Effector CD4-positive, alpha-beta T cell (primary cell): ENCODE measurements around the gene SMOC2.

ENCODE experiments used
- DNase-seq: peaks from one replicate; pipeline ENCODE4 v3.0.0-alpha.2; 2020

The SMOC2 gene

GRCh38 chr6:168581236-168581635, 140.3 kb downstream of the SMOC2 start:
- no peak for DNase-seq

- no peak for DNase-seq
Measured at GRCh38 chr6:168581706-168582105, 140.7 kb downstream of the SMOC2 start.

- DNase-seq: no peak
Measured at GRCh38 chr6:168582571-168582981, 141.6 kb downstream of the SMOC2 start.

- no peak for DNase-seq
Measured at GRCh38 chr6:168583126-168583525, 142.1 kb downstream of the SMOC2 start.

GRCh38 chr6:168583821-168584220, 142.8 kb downstream of the SMOC2 start:
- no peak for DNase-seq

GRCh38 chr6:168584249-168584648, 143.3 kb downstream of the SMOC2 start:
- DNase-seq: no peak

- no peak for DNase-seq
Measured at GRCh38 chr6:168584671-168585070, 143.7 kb downstream of the SMOC2 start.

GRCh38 chr6:168585441-168585840, 144.5 kb downstream of the SMOC2 start:
- no peak for DNase-seq

- no peak for DNase-seq
Measured at GRCh38 chr6:168589275-168589674, 148.3 kb downstream of the SMOC2 start.

GRCh38 chr6:168590406-168590805, 149.4 kb downstream of the SMOC2 start:
- DNase-seq: no peak

- no peak for DNase-seq
Measured at GRCh38 chr6:168596344-168596743, 155.4 kb downstream of the SMOC2 start.

- no peak for DNase-seq
Measured at GRCh38 chr6:168597471-168597875, 156.5 kb downstream of the SMOC2 start.

GRCh38 chr6:168598251-168599117, 157.5 kb downstream of the SMOC2 start:
- DNase-seq: no peak

- no peak for DNase-seq
Measured at GRCh38 chr6:168599118-168599494, 158.1 kb downstream of the SMOC2 start.

GRCh38 chr6:168599769-168600330, 158.9 kb downstream of the SMOC2 start:
- DNase-seq: no peak

GRCh38 chr6:168600381-168600780, 159.4 kb downstream of the SMOC2 start:
- DNase-seq: no peak

GRCh38 chr6:168601111-168601510, 160.1 kb downstream of the SMOC2 start:
- DNase-seq: no peak

GRCh38 chr6:168601546-168601945, 160.6 kb downstream of the SMOC2 start:
- DNase-seq: no peak

GRCh38 chr6:168602576-168602975, 161.6 kb downstream of the SMOC2 start:
- no peak for DNase-seq

GRCh38 chr6:168603234-168603633, 162.2 kb downstream of the SMOC2 start:
- no peak for DNase-seq

GRCh38 chr6:168605964-168606363, 165.0 kb downstream of the SMOC2 start:
- DNase-seq: no peak

GRCh38 chr6:168606722-168607121, 165.7 kb downstream of the SMOC2 start:
- DNase-seq: no peak

GRCh38 chr6:168607272-168608112, 166.5 kb downstream of the SMOC2 start:
- no peak for DNase-seq

- DNase-seq: no peak
Measured at GRCh38 chr6:168608113-168608400, 167.1 kb downstream of the SMOC2 start.
